CD4-positive, alpha-beta T cell (primary cell): ENCODE data around the gene DNAJC6. TPM values are rescaled to one million over a fixed set of nuclear protein-coding genes. Genes with fewer than 3 reads are reported as not detected.
A peak's percentile ranks its signal among the peaks of the same experiment; 100 is the strongest.

ENCODE experiments used
- ATAC-seq: fragments of 200-7000 bp; cut with Tn5 transposase; one replicate; pipeline ENCODE4 v1.10.0; 2022; ENCODE audit warnings: mild to moderate bottlenecking; ENCODE audit not compliant: poor library complexity
- CTCF ChIA-PET: fragments of 350-600 bp; sonication (Branson Sonifier 250); formaldehyde crosslinking; loops from one replicate; lab custom pipeline; 2021; ENCODE audit warnings: antibody characterized with exemption, inconsistent platforms; lab: Charles Lee
- POLR2A ChIA-PET: fragments of 350-600 bp; sonication (Branson Sonifier 250); formaldehyde crosslinking; loops from one replicate; lab custom pipeline; 2021; ENCODE audit warnings: antibody characterized with exemption, inconsistent platforms; lab: Charles Lee
- DNase-seq, 14 experiments: peaks; one replicate each; pipeline ENCODE4 v3.0.0-alpha.2; 2013 to 2020; ENCODE audit warnings: mixed read lengths in 2 of 14
- H3K27ac ChIP-seq, 2 donors: one replicate each; pipeline versions ENCODE4 v1.5.1 to v1.7.0; 2013; ENCODE audit warnings: low read length in 2 of 2, low read depth in 1 of 2, mild to moderate bottlenecking in 1 of 2
- H3K27me3 ChIP-seq, 2 experiments: 1 replicate in 1 of 2; 2 replicates in 1 of 2; pipeline versions ENCODE4 v1.6.1 to v1.7.0; 2013; ENCODE audit warnings: low read length in 2 of 2, control low read depth in 1 of 2, mild to moderate bottlenecking in 1 of 2, moderate library complexity in 1 of 2; ENCODE audit not compliant: insufficient read depth in 2 of 2, control insufficient read depth in 1 of 2
- H3K36me3 ChIP-seq: one replicate; pipeline ENCODE4 v1.6.1; 2013; ENCODE audit warnings: low read length, control low read depth; ENCODE audit not compliant: insufficient read depth
- H3K4me1 ChIP-seq: one replicate; pipeline ENCODE4 v1.6.1; 2013; ENCODE audit warnings: low read length, control low read depth; ENCODE audit not compliant: insufficient read depth
- H3K4me3 ChIP-seq: one replicate; pipeline ENCODE4 v1.5.1; 2013; ENCODE audit warnings: mild to moderate bottlenecking, low read length, moderate library complexity
- H3K9me3 ChIP-seq, 2 experiments: 1 replicate in 1 of 2; 2 replicates in 1 of 2; pipeline versions ENCODE4 v1.6.1 to v1.7.0; 2013; ENCODE audit warnings: low read length in 2 of 2, mild to moderate bottlenecking in 2 of 2, control low read depth in 1 of 2, moderate library complexity in 1 of 2; ENCODE audit not compliant: control insufficient read depth in 1 of 2, insufficient read depth in 1 of 2
- H3K27ac Mint-ChIP-seq: one replicate; pipeline ENCODE4 v1.8.0; 2020; ENCODE audit warnings: mixed read lengths
- H3K27me3 Mint-ChIP-seq: one replicate; pipeline ENCODE4 v1.8.0; 2021; ENCODE audit warnings: mixed read lengths
- H3K36me3 Mint-ChIP-seq: one replicate; pipeline ENCODE4 v1.8.0; 2021; ENCODE audit warnings: low read depth, mixed read lengths
- H3K4me1 Mint-ChIP-seq: one replicate; pipeline ENCODE4 v1.8.0; 2021; ENCODE audit warnings: low read depth, mixed read lengths
- H3K4me3 Mint-ChIP-seq: one replicate; pipeline ENCODE4 v1.8.0; 2020; ENCODE audit warnings: mild to moderate bottlenecking, mixed read lengths
- H3K9me3 Mint-ChIP-seq: one replicate; pipeline ENCODE4 v1.8.0; 2020; ENCODE audit warnings: mixed read lengths
- intact Hi-C, 2 experiments: fragments of 100-400 bp; cut with DNase I in 1 of 2; cut with micrococcal nuclease in 1 of 2; formaldehyde crosslinking; loops; one replicate each; pipeline versions ENCODE4 v1.15.1 to v1.9.0; 2023 to 2025; cut with DNase I, micrococcal nuclease
- total RNA-seq, 174 experiments: library from RNA in 2 of 174; stranded (reverse) in 2 of 174; gene quantifications; one replicate each; pipeline ENCODE4 v1.2.3 and lab custom pipeline; 2021 to 2026
- TF ChIP-seq, protein P1 (sequence below): fragments of 200-600 bp; IDR thresholded peaks from one replicate; pipeline ENCODE4 v1.8.0; 2022; ENCODE audit warnings: antibody characterized with exemption, mild to moderate bottlenecking

DNAJC6 gene
- total RNA-seq, 2 experiments from 2014 or later: 2.4 to 2.5 TPM

DNA sequence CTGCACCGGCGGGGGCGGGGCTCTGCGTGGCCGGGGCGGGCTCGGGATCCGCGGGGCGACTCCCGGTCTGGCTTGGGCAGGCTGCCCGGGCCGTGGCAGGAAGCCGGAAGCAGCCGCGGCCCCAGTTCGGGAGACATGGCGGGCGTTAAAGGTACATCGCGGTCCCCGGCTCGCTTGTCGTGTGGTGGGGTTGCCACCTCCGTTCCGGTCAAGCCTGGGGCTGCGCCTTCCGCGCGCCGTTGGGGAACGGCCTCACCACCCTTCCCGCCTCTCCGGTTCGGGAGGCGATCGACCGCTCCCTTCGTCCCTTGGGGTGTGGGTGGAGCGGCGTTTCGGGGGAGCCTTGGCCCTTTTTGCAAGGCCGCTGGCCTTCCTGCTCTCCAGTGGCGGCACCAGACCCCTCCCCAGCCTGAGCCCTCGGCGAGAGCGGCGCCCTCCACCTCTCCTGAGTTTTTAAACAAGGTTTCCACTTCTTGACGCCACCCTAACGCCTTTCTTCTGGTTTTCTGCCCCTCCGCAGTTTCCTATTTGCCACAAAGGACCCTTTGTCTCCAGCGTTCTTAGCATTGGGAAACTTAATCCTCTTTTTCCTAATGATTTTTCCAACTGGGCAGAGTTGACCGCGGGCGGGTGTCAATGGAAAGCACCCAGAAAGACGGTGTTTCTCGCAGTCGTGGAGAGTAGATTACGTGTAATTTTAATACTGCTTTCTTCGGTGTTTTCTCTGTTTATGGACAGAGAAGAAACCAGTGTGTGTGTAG is 111.4 kb downstream of the DNAJC6 start, which contains the start of the genes LEPR and LEPROT:
TSS of gene LEPR (plus strand) at position 79 of the 761 bp plus-strand sequence. CDS start 144,898 bp downstream, outside the sequence.
TSS of gene LEPROT (plus strand) at position 79 of the 761 bp plus-strand sequence. CDS start at position 136, 57 bp downstream.
- intact Hi-C loops: loop anchor here (2.0 to 10.0 kb wide), 4 partner anchors 166 to 1514 kb away; no protein-coding TSS in a partner anchor
- peak within 1 kb of the TSS; percentile 64 to 69 for H3K27ac ChIP-seq
- ATAC-seq (no peak), DNase-seq (no peak)
- peaks cover 26% of the 10 kb centered on the region for H3K4me1 ChIP-seq
- H3K9me3 ChIP-seq: no peaks in the 10 kb centered on the region
- no peaks in the 10 kb centered on the region for H3K27me3 Mint-ChIP-seq
- H3K36me3 ChIP-seq: peaks cover 7% of the 10 kb centered on the region
- ChIA-PET CTCF (interaction anchor here (3.5 kb wide), 1 partner anchor 10 kb away, joined by 20 read pairs; no protein-coding TSS in a partner anchor), POLR2A (interaction anchor here (0.6 to 2.4 kb wide), 21 partner anchors 8 to 1828 kb away, joined by 3 to 24 read pairs (median 5); partner anchors contain the start of genes JAK1 and PGM1)
- peaks cover 26% of the 10 kb centered on the region for H3K4me1 Mint-ChIP-seq
- peak within 1 kb of the TSS; percentile 86 for H3K4me3 ChIP-seq
- H3K27me3 ChIP-seq: no peaks in the 10 kb centered on the region
- H3K4me3 Mint-ChIP-seq: no peak within 1 kb of the TSS
- TF ChIP-seq, protein P1, sequence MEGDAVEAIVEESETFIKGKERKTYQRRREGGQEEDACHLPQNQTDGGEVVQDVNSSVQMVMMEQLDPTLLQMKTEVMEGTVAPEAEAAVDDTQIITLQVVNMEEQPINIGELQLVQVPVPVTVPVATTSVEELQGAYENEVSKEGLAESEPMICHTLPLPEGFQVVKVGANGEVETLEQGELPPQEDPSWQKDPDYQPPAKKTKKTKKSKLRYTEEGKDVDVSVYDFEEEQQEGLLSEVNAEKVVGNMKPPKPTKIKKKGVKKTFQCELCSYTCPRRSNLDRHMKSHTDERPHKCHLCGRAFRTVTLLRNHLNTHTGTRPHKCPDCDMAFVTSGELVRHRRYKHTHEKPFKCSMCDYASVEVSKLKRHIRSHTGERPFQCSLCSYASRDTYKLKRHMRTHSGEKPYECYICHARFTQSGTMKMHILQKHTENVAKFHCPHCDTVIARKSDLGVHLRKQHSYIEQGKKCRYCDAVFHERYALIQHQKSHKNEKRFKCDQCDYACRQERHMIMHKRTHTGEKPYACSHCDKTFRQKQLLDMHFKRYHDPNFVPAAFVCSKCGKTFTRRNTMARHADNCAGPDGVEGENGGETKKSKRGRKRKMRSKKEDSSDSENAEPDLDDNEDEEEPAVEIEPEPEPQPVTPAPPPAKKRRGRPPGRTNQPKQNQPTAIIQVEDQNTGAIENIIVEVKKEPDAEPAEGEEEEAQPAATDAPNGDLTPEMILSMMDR: no peak
- peaks cover 19% of the 10 kb centered on the region for H3K36me3 Mint-ChIP-seq
- H3K9me3 Mint-ChIP-seq: no peaks in the 10 kb centered on the region
- no peak within 1 kb of the TSS for H3K27ac Mint-ChIP-seq

DNA sequence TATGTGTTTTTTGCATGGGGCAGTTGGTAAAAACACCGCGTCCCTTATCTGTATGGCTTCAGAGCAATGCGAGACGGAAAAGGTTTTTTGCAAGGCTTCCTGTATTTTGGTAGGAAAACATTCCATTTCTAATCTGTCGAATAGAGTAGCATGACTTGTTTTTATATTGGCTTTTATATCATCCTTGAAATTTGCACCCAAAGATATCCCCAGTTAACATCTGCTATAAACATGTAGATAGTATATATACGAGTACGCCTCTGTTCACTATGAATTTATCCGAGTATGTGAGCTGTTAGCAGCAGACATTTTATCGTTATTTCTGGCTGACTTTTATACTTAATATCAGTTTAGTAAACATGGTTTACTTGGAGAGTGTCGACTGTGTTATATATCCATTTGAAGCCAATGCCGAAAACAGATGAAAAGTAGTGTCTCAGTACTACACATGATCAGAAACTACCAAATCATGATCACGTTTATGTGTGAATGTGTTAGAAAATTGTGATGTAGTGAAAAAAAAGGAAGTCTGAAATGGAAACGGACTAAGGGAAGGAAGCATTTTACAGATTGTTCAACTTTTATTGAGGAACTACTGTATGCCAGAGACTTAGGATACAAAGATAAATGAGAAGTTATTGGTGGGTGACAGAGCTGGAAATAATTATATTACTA is 112.1 kb downstream of the DNAJC6 start:
- Mint-ChIP-seq H3K4me3 (no peak overlapping the region), H3K27ac (no peak overlapping the region), H3K9me3 (no peaks in the 10 kb centered on the region), H3K27me3 (no peaks in the 10 kb centered on the region), H3K4me1 (peaks cover 26% of the 10 kb centered on the region), H3K36me3 (peaks cover 27% of the 10 kb centered on the region)
- peak in 2 of 14 experiments; percentile 15 to 33 for DNase-seq
- no peaks in the 10 kb centered on the region for H3K27me3 ChIP-seq
- intact Hi-C loops: loop anchor here (2.0 to 10.0 kb wide), 4 partner anchors 167 to 1513 kb away; no protein-coding TSS in a partner anchor
- H3K4me1 ChIP-seq: peaks cover 26% of the 10 kb centered on the region
- ATAC-seq: no peak
- H3K9me3 ChIP-seq: no peaks in the 10 kb centered on the region
- ChIA-PET POLR2A (interaction anchor here (0.7 kb wide), 1 partner anchor 1906 kb away, joined by 3 read pairs; no protein-coding TSS in a partner anchor), CTCF (interaction anchor here (3.5 kb wide), 1 partner anchor 9 kb away, joined by 20 read pairs; no protein-coding TSS in a partner anchor)
- peak overlapping the region in 1 of 2 donors; percentile 61 for H3K27ac ChIP-seq
- H3K4me3 ChIP-seq: peak overlapping the region; percentile 81
- TF ChIP-seq, protein P1: no peak
- H3K36me3 ChIP-seq: peaks cover 14% of the 10 kb centered on the region
